ENCODE measurements around the gene HOXD3. TPM values are rescaled to one million over a fixed set of nuclear protein-coding genes. Genes with fewer than 3 reads are reported as not detected.

Gene HOXD3
- total RNA-seq, 1 experiment from 2014 or later = not detected

- no peak overlapping the region for H3K4ac ChIP-seq (ENCODE audit: low read depth, low read length)
- no peak overlapping the region for H2AK5ac ChIP-seq (ENCODE audit: insufficient read length, low read length)
- WGBS (ENCODE audit: extremely low coverage, insufficient read length, low lambda C conversion rate) = no CpG with 5 or more reads among the region's 59 CpGs
- no peak overlapping the region for H2BK120ac ChIP-seq (ENCODE audit: low read depth, low read length, poor library complexity, severe bottlenecking)
- no peak overlapping the region for H4K8ac ChIP-seq (replicated peaks; ENCODE audit: insufficient read length, low read depth, low read length)
- Mint-ChIP-seq H3K9me3 (peaks cover 0 to 14% of the 10 kb centered on the region in 2 experiments), H3K4me3 (no peak overlapping the region), H3K4me1 (peaks cover 14 to 40% of the 10 kb centered on the region in 2 experiments), H3K27ac (no peak overlapping the region), H3K27me3 (ENCODE audit: low read depth) (peaks cover 96% of the 10 kb centered on the region), H3K36me3 (ENCODE audit: insufficient read depth in 1 of 3, low read depth in 3 of 3) (no peaks in the 10 kb centered on the region; a peak in 2 of 7 replicates)
- no peak overlapping the region for H2BK15ac ChIP-seq (ENCODE audit: low read depth, low read length)
- H3K4me1 ChIP-seq (ENCODE audit: insufficient read depth, low read length) = no peaks in the 10 kb centered on the region
- no peak overlapping the region for H2BK20ac ChIP-seq (ENCODE audit: low read depth, low read length, poor library complexity, severe bottlenecking)
- no peaks in the 10 kb centered on the region for H3K79me2 ChIP-seq (ENCODE audit: insufficient read depth, low read length)
- no peak for TF ChIP-seq CTCF (conservative IDR thresholded peaks at IDR 0.05)
- peaks cover 93% of the 10 kb centered on the region for H3K27me3 ChIP-seq (ENCODE audit: insufficient read depth, low read length)
- H3K14ac ChIP-seq (ENCODE audit: insufficient read depth, low read length) = no peak overlapping the region
- H2AFZ ChIP-seq (ENCODE audit: low read length) = no peak overlapping the region
- no peak overlapping the region for H4K5ac ChIP-seq (ENCODE audit: insufficient read length, low read depth, low read length)
- H3K79me1 ChIP-seq (ENCODE audit: insufficient read depth, low read depth, low read length, poor library complexity, severe bottlenecking) = no peaks in the 10 kb centered on the region
- no peak overlapping the region for H3K27ac ChIP-seq (ENCODE audit: insufficient read length, low read depth, low read length)
- H3K18ac ChIP-seq (ENCODE audit: insufficient read length, low read depth, low read length) = no peak overlapping the region
- H3T11ph ChIP-seq (ENCODE audit: low read length) = no peak overlapping the region
- H3K23ac ChIP-seq (ENCODE audit: insufficient read length, low read depth, low read length) = no peak overlapping the region
- no peak overlapping the region for H2BK12ac ChIP-seq (ENCODE audit: insufficient read length, low read depth, low read length)
- H3K9me3 ChIP-seq (ENCODE audit: control insufficient read depth, low read depth, low read length) = no peaks in the 10 kb centered on the region
- H3K4me2 ChIP-seq (ENCODE audit: insufficient read depth, insufficient read length, low read length) = no peak overlapping the region
- no peak overlapping the region for H2BK5ac ChIP-seq (ENCODE audit: insufficient read length, low read length)
- peak; percentile 26 for DNase-seq
- H3K23me2 ChIP-seq (ENCODE audit: insufficient read length, low read depth, low read length, poor library complexity, severe bottlenecking) = no peaks in the 10 kb centered on the region
- H3K9ac ChIP-seq (ENCODE audit: extremely low read depth, insufficient read length, low read length) = no peak overlapping the region
- no peaks in the 10 kb centered on the region for H4K20me1 ChIP-seq (ENCODE audit: control insufficient read depth, insufficient read depth, insufficient read length)
- no peak overlapping the region for H4K91ac ChIP-seq (ENCODE audit: insufficient read length, low read depth, low read length)
- H3K56ac ChIP-seq (ENCODE audit: insufficient read length, low read depth, low read length) = no peak overlapping the region
Observed at GRCh38 chr2:176107731-176108181, 49.4 kb upstream of the HOXD3 start.

Measured in H9 (cell line).